Measurements from ENCODE around the gene SUN3. TPM values are rescaled to one million over a fixed set of nuclear protein-coding genes. Genes with fewer than 3 reads are reported as not detected.

SUN3 gene
- total and polyA plus RNA-seq, 2 of the 13 experiments (the other 11 are each of a cell fraction or from before 2014, with no cell fraction given), result not detected

DNA sequence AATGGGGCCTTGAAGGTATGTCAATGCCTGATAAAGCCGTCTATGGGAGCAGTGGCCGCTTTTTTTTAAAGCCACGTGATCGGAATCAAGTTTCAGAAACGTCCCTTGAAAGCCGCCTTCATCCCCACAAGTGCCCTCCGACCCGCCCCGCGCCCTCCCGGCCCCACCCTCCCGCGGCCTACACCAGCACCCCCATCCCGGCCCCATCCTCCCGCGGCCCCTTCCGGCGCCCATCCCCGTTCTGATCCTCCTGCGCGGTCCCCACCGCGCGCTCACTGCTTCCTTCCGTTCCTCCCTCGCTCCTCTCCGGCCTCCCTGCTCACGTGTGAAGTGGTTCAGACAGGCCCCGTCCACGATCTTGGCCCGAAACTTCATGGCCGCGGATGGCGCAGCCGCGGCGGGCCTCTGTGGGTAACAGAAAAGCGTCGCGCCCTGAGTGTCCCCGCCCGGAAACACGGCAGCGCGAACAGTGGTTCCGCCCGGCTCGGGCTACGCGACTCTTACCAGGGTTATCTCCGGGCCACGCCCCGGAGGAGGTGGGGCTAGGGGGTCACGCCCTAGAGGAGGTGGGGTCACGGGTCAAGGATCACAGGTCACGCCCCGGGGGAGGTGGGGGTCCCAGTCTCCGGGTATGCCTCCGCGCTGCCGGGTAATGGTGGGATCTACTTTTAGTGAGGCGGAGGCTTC, 49.6 kb downstream of the SUN3 start, which contains the start of gene HUS1 (continued):
- TF ChIP-seq THRA (CRISPR knock-in tag; IDR thresholded peaks at IDR 0.05; ENCODE audit: borderline replicate concordance) (peak; percentile 84), AHR (CRISPR knock-in tag; IDR thresholded peaks at IDR 0.05) (peak; percentile 94), GPN1 (CRISPR knock-in tag; IDR thresholded peaks at IDR 0.05; ENCODE audit: borderline replicate concordance) (peak; percentile 69; the same call in 1 of the 2 replicates), CTCF (CRISPR knock-in tag; IDR thresholded peaks at IDR 0.05) (no peak; the same call in none of the 2 replicates), ZNF20 (CRISPR knock-in tag; IDR thresholded peaks at IDR 0.05) (no peak), ZNF781 (CRISPR knock-in tag; IDR thresholded peaks at IDR 0.05; ENCODE audit: borderline replicate concordance, not compliant biosample characterization) (peak; percentile 62), EP300 (IDR thresholded peaks at IDR 0.05; ENCODE audit: low read depth in 2 of 2, low read length in 2 of 2) (peak in 1 of 2 experiments; percentile 42; a peak in 2 of 4 replicates), EP300 (CRISPR knock-in tag; IDR thresholded peaks at IDR 0.05; ENCODE audit: borderline replicate concordance) (peak; percentile 60), ZNF850 (CRISPR knock-in tag; conservative IDR thresholded peaks at IDR 0.05) (0 out of 2 replicates have a peak, but pooled peaks have one; percentile 80), ZNF704 (CRISPR knock-in tag; IDR thresholded peaks at IDR 0.05; ENCODE audit: borderline replicate concordance) (peak; percentile 77; the same call in 1 of the 2 replicates), ZNF501 (CRISPR knock-in tag; IDR thresholded peaks at IDR 0.05) (peak; percentile 71), ZNF607 (CRISPR knock-in tag; IDR thresholded peaks at IDR 0.05; ENCODE audit: borderline replicate concordance) (peak; percentile 84), NRL (CRISPR knock-in tag; IDR thresholded peaks at IDR 0.05; ENCODE audit: borderline replicate concordance) (peak; percentile 96), MLXIP (CRISPR knock-in tag; IDR thresholded peaks at IDR 0.05; ENCODE audit: borderline replicate concordance) (0 out of 2 replicates have a peak, but pooled peaks have one; percentile 19), BRD4 (CRISPR knock-in tag; IDR thresholded peaks at IDR 0.05) (peak; percentile 59; the same call in 1 of the 2 replicates), ZSCAN9 (CRISPR knock-in tag; IDR thresholded peaks at IDR 0.05; ENCODE audit: borderline replicate concordance) (peak; percentile 44; the same call in 1 of the 2 replicates), NFKBIZ (CRISPR knock-in tag; IDR thresholded peaks at IDR 0.05) (peak; percentile 91; the same call in 1 of the 2 replicates), ZBTB33 (CRISPR knock-in tag; IDR thresholded peaks at IDR 0.05) (peak; percentile 62), TAF15 (IDR thresholded peaks at IDR 0.05; ENCODE audit: low read depth, low read length, poor library complexity, severe bottlenecking) (peak; percentile 74)

Data from HepG2 (cell line).